GM18498 (cell line): Measurements from ENCODE around the gene RBBP6.
"Not testable (repeated sequence)": the region's sequence is repeated elsewhere in the genome, so short reads cannot be mapped to it uniquely, and the experiment has no call there.

Source experiments
- ATAC-seq: cut with Tn5 transposase; IDR thresholded peaks from one replicate; pipeline ENCODE4 v1.9.1; 2021; ENCODE audit warnings: mild to moderate bottlenecking, moderate library complexity; ENCODE audit not compliant: unreplicated experiment

RBBP6 gene

GRCh38 chr16:24568392-24568791 is 29.0 kb downstream of the RBBP6 start:
- no peak for ATAC-seq

GRCh38 chr16:24571096-24571495 is 31.7 kb downstream of the RBBP6 start:
- ATAC-seq: no peak

DNA sequence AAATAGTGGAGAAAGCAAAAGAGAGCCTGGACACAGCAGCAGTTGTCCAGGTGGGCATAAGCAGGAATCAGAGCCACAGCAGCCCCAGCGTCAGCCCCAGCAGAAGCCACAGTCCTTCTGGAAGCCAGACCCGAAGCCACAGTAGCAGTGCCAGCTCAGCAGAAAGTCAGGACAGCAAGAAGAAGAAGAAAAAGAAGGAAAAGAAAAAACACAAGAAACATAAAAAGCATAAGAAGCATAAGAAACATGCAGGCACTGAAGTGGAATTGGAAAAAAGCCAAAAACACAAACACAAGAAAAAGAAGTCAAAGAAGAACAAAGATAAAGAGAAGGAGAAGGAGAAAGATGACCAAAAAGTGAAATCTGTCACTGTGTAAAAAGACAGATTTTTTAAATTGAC is 32.7 kb downstream of the RBBP6 start:
- no peak for ATAC-seq

DNA sequence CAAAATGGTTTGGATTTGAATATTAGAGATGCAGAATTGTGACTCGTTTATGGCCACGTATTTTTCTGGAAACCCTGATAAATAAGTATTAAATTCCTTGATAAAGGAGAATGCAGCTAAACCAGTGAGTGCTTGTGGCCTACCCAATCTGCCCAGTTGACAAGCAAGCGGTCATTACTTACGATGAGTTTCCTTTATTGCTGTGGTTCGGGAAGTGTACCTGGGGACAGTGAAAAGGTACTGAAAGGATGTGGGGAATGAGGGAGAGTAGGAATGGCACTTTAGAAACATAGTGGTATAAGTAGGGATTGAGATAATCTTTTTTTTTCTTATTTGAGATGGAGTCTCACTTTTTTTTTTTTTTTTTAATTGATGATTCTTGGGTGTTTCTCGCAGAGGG is 33.8 kb downstream of the RBBP6 start:
- ATAC-seq: no peak

DNA sequence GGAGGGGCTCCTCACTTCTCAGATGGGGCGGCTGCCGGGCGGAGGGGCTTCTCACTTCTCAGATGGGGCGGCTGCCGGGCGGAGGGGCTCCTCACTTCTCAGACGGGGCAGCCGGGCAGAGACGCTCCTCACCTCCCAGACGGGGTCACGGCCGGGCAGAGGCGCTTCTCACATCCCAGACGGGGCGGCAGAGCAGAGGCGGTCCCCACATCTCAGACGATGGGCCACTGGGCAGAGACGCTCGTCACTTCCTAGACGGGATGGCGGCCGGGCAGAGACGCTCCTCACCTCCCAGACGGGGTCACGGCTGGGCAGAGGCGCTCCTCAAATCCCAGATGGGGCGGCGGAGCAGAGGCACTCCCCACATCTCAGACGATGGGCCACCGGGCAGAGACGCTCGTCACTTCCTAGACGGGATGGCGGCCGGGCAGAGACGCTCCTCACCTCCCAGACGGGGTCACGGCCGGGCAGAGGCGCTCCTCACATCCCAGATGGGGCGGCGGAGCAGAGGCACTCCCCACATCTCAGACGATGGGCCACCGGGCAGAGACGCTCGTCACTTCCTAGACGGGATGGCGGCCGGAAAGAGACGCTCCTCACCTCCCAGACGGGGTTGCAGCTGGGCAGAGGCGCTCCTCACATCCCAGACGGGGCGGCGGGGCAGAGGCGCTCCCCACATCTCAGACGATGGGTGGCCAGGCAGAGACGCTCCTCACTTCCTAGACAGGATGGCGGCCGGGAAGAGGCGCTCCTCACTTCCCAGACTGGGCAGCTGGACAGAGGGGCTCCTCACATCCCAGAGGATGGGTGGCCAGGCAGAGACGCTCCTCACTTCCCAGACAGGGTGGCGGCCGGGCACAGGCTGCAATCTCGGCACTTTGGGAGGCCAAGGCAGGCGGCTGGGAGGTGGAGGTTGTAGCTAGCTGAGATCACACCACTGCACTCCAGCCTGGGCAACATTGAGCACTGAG is 35.4 kb downstream of the RBBP6 start:
- ATAC-seq: not testable (repeated sequence)

DNA sequence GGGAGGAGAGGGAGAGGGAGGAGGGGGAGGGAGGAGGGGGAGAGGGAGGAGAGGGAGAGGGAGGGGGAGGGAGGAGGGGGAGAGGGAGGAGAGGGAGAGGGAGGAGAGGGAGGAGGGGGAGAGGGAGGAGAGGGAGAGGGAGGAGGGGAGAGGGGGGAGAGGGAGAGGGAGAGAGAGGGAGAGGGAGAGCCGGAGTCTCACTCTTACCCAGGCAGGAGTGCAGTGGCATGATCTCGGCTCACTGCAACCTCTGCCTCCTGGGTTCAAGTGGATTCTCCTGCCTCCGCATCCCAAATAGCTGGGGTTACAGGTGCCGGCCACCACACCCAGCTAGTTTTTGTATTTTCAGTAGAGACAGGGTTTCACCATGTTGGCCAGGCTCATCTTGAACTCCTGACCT is 36.4 kb downstream of the RBBP6 start:
- not testable (repeated sequence) for ATAC-seq

GRCh38 chr16:24577167-24577566 is 37.8 kb downstream of the RBBP6 start:
- ATAC-seq: no peak

DNA sequence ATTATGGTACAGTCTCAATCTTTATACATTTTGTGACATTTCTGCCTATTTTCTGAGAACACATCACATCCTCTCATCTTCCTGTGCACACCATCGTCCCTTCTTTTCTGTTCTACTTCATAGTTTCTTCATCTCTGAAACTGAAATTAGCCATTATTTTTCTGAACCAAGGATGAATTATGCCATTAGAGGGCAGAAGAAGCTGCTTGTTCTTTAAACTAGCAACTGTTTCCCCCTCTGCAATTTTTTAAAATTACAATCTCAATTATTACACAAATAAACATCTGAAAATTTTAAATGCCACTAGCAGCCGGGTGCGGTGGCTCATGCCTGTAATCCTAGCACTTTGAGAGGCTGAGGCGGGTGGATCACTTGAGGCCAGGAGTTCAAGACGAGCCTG is 41.3 kb downstream of the RBBP6 start:
- ATAC-seq: no peak

DNA sequence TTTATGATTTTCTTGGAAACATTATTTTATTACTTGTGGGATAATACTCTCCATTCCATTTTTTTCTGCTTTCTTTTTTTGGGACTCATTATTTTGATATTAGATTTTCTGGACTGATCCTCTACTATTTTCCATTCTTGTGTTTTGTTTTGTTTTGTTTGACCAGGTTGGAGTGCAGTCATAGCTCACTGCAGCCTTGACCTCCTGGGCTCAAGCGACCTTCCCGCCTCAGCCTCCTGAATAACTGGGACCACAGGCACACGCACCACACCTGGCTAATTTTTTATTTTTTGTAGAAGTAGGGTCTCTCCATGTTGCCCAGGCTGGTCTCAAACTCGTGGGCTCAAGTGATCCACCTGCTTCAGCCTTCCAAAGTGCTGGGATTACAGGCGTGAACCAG is 44.1 kb downstream of the RBBP6 start:
- ATAC-seq: no peak

- no peak for ATAC-seq
These were observed 50.6 kb downstream of the RBBP6 start for GRCh38 chr16:24589997-24590396.

DNA sequence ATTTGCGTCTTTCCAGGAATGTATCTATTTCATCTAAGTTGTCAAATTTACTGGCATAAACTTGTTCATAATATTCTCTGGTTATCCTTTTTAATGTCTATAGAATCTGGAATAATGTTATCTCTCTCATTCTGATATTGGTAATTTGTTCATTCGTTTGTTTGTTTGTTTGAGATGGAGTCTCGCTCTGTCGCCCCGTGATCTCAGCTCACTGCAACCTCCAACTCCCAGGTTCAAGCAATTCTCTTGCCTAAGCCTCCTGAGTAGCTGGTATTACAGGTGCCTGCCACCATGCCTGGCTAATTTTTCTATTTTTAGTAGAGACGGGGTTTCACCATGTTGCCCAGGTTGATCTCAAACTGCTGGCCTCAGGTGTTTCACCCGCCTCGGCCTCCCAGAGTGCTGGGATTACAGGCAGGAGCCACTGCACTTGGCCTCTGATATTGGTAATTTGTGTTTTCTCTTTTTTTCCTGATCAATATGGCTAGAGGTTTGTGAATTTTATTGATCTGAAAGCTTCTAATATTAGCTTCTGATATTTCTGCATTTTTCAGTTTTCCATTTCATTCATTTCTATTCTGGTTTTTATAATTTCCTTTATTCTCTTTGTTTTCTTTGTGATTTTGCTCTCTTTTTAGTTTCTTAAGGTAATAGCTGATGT is 59.5 kb downstream of the RBBP6 start:
- no peak for ATAC-seq

DNA sequence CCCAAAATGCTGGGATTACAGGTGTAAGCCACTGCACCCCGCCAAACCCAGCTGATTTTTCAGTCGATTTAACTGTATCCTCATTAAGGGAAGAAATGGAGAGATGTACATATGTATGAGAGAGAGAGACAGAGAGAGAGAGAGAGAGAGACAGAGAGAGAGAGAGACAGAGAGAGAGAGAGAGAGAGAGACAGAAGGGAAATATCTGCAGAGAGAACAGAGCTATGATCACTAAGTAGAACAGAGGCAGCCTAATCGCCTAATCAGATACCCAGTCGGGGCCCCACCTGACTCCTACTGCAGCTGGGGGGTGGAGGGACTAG is 70.0 kb downstream of the RBBP6 start:
- ATAC-seq: no peak

- no peak for ATAC-seq
These were observed 70.5 kb downstream of the RBBP6 start for GRCh38 chr16:24609740-24610415.

- ATAC-seq: no peak
These were observed 71.0 kb downstream of the RBBP6 start for GRCh38 chr16:24610416-24610755.

DNA sequence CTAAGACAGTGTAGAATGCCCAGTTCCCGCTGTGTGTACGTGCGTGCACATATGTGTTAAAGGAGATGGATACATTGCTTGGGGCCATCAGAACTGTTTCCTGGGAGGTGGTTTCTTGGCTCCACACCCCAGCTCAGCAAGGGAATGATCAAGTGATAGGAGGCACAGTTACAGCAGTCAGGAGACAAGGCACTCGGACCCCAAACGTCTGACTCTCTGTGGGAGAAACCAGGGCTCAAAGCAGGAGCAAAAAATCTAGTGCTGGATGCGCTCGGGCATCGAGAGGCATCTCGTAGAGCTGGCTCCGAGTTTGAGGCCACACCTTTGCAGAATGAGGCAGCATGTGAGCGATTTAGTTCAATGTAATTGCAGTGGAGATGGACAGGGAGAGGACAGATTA is 71.9 kb downstream of the RBBP6 start:
- no peak for ATAC-seq

DNA sequence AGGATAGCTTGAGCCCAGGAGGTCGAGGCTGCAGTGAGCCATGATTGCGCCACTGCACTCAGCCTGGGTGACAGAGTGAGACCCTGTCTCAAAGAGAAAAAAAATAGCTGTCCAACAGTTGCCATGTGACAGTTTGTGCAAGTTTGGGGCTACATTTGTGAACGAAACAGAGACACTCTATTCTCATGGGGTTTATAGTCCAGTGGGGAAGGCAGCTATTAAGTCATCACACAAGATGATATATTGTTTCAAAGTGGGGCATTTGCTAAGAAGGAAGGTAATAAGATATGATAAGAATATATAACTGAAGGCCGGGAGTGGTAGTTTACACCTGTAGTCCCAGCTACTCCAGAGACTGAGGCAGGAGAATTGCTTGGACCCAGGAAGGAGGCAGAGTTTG is 73.3 kb downstream of the RBBP6 start:
- ATAC-seq: no peak

- ATAC-seq: not testable (repeated sequence)
These were observed 73.9 kb downstream of the RBBP6 start for GRCh38 chr16:24613267-24613666.

GRCh38 chr16:24617502-24617901 is 78.1 kb downstream of the RBBP6 start:
- no peak for ATAC-seq
